Effector CD4-positive, alpha-beta T cell (primary cell): Measurements from ENCODE around the gene CAMK4.
"Not testable (repeated sequence)": the region's sequence is repeated elsewhere in the genome, so short reads cannot be mapped to it uniquely, and the experiment has no call there.

ENCODE experiments used
- DNase-seq: peaks from one replicate; pipeline ENCODE4 v3.0.0-alpha.2; 2020

Gene CAMK4

DNA sequence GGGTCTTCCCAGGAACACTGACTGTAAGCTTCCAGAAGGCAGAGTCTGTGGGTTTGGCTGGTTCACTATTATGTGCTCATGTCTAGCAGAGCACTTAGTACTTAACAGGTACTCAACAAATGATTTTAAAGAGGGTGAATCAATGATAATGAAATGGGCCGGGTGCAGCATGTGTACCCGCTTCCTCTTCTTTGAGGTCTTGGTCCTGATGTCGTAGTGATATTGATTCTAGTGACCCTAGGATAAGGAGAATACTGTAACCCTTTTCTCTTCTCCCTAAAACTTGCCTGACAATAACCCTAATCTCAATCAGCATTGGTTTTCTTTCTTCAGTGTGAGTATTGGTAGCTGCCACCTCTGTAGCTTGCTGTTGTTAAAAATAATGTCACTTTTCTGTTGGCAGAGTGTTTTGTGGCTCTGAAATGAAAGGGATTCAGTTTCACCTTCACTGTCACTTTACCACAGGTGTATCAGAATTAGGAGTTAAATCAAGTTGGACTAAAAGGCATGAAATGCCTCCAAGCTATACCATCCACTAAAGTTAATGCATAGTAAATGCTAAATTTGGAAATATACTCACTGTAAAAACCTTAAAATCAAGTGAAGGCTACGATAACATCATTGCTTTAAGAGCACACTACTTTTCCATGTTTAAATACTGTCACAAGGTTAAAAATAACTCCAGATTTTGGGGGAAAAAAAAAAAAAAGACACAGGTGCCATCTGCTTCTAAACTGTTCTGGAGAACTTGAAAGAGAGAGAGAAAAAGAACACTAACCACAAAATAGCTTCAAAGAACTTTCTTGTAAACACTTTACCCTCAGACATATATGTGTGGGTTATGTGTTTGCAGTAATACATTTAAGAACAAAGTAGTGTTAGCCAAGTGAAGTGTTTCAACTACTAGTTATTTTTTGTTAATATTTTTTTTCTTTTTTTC lies 6.0 kb downstream of the CAMK4 start:
- DNase-seq: no peak

DNA sequence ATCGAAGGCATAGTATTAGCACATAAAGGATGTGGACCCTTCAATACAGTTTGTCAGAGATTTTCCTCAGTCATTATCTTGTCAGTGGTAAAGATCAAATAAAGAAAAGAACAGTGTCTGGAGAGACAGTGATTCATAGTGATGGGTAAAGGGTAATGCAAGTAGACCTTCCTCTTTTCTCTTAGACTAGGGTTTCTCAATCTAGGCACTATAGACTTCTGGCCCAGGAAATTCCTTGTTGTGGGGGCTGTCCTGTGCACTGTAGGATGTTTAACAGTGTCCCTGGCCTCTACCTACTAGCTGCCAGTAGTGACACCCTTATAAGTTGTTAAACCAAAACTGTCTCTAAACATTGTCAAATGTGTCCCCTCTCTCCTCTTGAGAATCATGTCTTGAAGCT lies 6.9 kb downstream of the CAMK4 start:
- DNase-seq: no peak

DNA sequence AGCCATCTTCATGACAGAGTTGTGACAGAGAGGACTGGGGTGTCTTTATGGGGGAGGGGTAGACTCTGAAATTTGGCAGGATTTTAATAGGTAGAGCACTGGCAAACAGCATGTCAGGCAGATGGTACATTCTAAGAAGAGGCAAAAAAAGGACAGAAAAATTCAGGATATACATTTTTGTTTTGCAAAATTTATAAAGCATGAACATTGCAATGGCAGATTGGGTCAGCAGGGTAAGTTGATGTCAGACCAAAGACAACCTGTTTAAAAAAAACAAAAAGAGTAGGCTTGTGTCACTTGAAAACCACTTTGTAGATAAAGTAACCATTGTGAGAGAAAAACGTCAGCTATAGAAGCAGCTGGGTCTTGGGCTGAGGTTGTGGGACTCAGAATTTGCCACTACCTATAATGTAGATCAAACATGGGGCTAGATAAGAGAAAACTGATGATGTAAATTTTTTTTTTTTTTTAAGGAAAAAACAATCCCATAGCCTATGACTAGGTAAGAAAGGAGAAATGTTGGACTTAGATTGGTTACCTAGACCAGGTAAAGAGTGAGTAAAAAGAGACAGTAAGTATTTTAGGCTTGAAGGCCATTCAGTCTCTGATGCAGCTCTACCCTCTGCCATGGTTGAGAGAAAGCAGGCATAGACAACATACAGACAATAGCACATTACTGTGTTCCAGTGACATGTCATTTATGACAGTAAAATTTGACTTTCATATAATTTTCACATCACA lies 8.3 kb downstream of the CAMK4 start:
- no peak for DNase-seq

DNA sequence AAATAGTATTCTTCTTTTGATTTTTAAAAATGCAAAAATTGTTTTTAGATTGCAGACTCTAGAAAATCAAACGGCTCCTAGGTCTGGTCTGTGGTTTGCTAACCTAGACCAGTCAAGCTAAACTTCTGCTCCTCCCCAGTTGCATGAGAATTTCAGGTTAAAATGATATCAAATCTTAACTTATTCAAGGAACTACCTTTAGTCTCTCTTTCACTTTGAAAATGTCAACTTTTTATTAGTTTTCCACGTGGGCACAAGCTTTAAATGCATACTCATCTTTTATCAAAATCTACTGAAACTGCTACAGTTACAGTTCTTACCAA lies 8.8 kb downstream of the CAMK4 start:
- DNase-seq: no peak

DNA sequence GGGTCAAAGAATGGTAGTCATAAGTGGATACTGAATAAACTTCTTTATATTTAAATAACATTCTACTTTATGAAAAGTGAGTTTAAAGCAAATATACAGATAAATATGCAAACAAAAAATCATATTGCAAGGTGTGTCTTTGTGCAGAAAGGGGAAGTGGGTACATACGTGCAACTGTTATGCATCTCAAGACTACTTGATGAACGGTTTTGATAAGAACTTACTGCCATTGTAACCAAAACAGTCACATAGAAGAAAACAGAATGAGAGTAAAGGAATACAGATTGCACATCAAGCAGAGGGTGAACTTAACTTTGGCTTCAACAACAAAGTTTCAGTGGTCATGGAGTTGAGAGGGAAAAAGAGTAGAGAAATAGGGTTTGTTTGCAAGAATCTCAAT lies 9.9 kb downstream of the CAMK4 start:
- DNase-seq: no peak

DNA sequence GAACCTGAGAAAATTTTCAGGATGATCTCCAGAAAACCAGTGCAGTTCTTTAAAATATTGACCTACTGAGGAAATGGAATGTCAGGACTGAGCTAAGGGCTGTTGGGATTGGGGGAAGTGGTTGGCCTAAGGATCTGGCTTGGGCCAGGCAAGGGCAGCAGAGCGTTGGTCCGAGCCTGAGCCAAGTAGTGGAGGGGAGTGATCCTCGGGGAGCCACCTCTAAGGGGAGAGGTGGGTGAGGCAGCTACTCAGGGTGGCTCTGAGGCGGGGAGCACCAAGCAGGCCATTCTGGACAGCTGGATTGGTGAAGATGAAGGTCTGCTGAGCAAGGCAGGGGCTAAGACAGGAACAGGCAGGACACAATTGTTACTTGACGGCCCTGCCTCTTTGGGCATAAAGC lies 11.5 kb downstream of the CAMK4 start:
- DNase-seq: no peak

DNA sequence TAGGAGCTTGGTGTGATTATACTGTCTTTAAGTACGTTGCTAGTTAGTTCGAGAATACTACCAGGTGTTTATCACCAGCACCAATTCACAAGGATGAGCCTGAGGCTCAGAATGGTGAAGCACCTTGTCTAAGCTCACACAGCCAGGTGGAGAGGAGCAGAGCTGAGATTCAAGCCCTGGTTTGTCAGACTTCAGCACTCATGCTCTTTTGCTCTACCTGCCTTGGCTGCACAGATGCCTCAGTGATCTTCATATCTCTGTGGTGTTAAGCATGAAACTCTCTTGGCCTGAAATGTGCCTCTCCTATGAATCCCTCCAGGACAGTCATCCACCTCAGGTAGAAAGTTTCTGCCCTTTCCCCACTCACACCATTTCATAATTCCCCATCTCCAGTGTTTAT lies 12.2 kb downstream of the CAMK4 start:
- no peak for DNase-seq

DNA sequence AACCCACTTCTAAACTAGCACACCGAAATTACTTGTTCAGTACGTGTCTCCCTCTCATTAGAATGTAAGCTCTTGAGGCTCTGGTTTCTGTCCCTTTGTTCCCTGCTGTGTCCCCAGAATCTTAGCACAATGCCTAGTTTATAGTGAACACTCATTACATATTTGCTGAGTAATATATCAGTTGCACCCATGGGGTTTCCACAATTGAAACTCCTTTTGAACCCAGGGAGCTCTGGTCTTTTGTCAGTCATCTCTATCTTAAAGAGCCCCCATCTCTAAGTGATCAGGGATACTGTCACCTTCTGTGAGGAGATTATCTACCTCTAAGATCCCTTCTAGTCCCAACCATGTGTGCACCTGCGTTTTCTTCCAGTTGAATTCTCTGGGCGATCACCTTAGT lies 12.8 kb downstream of the CAMK4 start:
- no peak for DNase-seq

DNA sequence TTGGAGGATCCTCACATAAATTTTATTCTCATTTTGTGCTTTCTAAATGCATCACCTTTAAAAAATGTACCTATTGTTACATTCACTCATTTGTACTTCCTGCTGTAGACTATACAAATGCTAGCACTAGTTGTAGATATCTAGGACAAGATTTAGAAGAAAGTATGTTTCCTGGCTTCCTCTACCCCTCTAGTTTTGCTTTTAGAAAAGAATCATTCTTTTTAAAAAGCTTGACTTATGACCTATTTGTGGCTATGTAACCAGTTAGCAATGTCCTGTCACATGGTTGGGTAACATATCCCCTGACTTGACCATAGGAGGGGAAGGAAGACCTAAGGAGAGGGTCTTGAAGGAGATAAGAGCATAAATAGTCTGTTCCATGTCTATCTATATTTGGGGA lies 13.3 kb downstream of the CAMK4 start:
- no peak for DNase-seq

DNA sequence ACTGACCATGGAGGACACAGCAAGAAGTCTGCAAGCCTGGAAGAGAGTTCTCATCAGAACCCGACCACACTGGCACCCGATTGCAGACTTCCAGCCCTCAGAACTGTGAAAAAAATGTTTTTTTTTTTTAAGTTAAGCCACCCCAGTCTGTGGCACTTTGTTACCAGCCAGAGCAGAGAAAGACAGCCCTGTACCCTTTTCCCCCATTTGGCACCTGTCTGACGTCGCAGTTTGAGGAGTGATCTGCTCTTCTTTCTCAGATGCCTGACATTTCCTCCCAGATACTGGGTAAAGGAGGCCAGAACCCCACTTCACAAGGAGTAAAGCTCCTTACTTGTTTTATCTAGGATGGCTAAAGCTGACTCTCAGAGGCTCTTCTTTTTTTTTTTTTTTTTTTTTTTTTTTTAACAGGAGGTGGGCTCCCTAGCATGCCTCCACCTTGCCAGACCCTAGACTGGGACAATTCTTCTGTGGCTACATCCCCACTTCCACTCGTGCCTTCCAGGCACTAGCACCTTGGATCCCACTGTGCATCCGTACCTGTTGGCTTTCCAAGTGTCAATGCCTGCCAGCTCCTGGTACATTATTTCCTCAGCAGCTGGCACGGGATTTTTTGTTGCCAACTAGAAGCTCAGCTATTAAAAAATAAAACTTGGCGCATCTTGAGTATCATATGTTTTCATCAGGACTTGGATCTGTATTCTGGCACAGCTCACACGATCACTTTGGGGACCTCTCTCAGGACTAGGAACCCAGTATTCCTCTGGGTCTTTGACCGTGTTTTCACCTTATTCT lies 14.4 kb downstream of the CAMK4 start:
- DNase-seq: no peak

DNA sequence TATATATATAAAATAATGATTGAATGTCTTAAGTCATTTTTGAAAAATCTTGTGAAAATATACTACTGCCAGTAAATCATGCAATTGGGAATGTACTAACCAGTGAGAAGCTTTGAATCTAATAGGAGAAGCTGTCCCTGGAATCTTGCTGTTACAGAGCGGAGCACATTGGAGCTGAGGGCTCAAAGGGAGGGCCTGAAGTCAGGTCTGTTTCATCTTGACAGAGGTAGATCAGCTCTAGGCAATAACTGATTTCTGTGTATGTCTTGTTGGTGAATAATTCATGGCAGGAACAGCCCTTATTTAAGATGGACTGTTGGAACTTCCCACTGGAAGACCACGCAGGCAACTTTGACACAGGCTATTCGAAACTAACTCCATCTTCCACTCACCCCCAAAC lies 17.5 kb downstream of the CAMK4 start:
- no peak for DNase-seq

DNA sequence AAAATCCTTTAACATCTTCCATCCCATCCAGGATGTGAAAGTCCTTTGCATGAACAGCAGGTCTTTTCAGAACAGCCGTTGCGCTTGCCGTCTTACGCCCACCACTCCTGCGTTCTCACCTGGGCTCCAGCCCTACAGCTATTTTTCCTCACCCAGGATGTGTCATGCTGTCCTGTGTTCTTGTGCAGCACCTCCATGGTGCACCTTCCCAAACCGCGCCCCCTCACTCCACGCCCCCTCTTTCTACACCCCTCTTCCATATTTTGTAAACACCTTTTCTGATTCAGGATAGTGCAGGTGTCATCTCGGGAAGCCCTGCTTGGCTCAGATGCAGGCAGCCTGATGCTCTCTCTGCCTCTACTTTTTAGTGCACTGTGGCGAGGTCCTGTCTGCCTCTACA lies 18.4 kb downstream of the CAMK4 start:
- DNase-seq: no peak

DNA sequence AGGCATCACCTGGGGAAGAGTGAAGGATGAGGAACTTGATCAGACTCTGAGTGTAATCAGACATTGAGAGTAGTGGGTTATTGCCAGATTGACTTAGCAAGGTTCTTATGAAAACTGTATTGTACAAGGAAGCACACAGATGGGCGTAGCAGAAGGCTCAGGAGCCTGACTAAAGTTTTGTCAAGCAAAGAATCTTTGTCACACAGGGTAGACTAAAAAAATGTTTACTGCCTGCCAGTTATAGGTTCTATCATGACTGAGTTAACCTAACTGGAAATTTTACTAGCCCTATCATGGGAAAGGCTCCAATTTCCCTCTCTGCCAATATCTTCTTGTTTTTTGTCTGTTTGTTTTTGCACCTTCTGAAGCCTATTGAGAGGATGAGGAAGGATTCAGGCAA lies 19.1 kb downstream of the CAMK4 start:
- no peak for DNase-seq

DNA sequence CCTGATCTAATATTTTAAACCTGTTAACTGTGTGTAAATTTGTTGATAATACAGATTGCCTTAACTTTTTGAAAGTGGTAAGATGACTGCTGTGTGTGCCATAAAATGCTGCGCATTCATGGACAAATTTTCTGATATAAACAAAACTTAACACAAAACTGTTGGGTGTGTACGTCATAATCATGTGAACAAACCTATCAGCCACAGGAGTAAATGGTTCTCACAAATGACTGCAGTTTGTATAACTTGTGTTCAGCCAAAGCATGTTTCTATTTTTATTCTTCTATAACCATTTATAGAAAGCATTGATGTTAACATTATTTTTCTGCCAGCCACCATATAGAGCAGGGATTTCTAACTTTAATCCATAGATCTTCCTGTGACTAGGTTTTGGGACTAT lies 21.5 kb downstream of the CAMK4 start:
- no peak for DNase-seq

DNA sequence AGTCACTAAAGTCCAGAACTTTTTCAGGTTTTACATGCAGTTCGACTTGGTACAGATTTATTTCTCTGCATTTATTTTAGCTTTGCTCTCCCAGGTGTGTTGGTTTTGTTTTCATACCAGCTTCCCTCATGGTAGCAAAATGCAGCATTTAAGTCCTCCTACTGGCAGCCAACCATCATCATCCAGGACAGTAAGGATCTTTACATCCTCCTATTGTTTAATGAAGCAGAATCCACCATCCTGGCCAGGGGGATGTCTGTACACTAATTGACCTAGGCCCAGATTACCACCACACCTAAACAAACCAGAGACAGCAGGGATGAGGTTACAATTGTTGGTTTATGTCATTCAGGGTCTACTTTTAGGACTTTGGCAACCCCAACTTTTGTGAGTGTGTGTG lies 22.3 kb downstream of the CAMK4 start:
- no peak for DNase-seq

DNA sequence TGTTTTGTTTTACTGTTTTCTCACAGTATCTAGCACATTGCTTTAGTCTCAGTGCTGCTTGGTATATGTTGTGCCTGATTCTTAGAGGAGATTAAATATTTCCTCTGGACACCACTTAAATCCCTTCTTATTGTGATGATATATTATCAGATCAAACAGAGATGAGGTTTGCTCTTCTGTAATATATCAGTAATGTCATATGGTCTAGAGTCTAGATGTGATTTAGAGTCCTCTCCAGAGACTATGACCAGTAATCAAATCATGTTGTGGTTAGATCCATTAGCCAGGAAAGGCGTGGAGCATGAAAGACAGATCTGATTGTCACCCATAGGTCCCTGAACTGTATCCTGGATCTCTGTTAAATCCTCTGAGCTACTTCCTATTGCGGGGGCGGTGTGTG lies 24.4 kb downstream of the CAMK4 start:
- no peak for DNase-seq

DNA sequence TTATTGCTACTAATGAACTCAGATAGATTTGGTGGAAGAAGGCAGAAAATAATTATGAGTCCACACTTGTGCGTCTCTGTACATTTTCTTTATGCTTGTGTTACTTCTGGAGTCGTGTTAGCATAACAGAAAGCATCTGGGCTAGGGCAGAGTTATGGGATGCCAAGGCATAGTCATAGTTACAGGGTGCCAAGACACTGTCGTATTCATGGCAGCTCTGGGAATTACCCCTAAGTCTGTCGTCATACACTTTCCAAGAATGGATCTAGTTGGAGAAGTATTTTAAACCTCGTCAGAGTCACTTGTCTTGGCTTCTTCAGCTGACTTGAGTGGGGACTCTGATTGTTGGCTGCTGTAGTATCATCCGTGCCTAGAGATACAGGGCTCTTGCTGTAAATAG lies 27.7 kb downstream of the CAMK4 start:
- DNase-seq: no peak

DNA sequence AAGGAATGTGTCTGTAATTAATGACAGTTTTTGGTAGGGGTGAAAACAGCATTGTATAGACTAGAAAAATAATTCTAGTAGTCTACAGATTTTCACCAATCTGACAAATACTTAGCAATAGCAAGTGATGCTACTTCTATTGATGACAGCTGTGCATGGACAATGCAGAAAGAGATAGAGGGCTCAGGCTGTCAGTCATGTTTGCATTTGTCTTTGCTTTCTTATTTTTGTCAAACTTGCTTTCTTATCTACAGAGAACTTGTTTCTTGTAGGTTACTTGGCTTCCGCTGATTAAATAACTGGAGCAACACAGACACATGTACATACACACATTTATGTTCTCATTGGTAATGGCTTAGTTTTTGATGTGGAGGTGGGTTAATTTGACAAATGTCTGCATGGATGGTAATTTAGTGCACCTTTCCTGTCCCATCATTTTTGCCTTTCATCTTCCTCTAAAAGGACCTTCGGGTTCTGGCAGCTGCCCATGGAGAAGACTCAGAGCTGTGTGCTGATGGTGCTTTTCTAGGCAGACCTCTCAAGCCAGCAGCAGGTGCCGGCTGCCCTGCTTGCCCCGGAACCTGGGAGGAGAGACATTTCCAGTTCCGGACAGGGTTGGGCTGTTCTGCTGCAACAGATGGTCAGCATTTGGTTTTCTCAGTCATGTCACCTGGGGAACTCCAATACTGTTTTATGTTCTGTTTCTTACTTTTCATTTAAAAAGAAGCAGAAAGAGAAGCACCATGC lies 28.8 kb downstream of the CAMK4 start:
- no peak for DNase-seq

DNA sequence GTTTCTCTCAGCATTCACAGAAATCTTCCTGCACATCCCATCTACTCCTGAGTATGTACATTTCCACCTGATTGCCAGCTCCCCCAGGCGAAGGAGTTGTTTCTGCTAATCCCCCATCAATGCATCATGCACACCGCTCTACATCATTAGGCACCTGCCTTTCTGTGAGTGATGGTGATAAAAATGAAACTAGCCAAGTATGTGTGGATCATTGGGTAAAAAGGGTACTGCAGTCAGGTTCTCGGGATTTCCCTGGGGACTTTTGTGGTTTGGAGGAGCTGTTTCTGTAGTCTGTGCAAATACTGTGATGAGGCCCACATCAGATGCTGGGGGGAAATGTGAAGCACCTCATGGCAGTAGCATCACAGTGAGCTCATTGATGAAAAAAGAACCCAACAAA lies 30.4 kb downstream of the CAMK4 start:
- DNase-seq: peak; percentile 62

DNA sequence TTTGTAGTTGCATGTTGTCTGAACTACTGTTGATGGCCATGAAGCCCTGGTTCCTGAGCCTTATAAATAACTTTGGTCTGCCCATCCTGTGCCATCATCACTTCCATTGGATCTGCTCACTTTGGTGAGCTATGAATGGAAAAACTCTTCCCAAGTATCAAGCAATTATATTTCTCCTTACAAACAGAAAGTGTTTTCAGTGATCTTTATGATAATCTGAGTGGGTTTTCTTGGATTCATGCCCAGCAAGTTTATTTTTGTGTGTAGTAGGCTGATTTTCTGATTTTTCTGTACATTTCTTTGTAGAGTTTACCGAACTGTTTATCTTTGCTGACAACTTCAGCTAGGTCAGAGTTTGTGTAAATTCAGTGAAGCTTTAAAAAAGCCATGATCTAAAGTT lies 31.0 kb downstream of the CAMK4 start:
- DNase-seq: no peak

DNA sequence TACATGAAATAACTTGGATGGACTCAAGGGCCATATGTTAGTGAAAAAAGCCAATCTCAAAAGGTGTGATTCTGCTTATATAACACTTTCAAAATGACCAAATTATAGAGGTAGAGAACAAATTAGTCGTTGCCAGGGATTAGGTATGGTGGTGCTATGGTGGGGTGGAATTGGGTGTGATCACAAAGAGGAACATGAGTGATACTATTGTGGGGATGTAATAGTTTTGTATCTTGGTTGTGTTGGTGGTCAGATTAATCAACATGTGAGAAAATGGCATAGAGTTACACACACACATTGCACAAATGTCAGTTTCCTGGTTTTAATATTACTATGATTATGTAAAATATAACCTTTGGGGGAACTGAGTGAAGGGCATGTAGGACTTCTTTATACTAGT lies 31.9 kb downstream of the CAMK4 start:
- no peak for DNase-seq

DNA sequence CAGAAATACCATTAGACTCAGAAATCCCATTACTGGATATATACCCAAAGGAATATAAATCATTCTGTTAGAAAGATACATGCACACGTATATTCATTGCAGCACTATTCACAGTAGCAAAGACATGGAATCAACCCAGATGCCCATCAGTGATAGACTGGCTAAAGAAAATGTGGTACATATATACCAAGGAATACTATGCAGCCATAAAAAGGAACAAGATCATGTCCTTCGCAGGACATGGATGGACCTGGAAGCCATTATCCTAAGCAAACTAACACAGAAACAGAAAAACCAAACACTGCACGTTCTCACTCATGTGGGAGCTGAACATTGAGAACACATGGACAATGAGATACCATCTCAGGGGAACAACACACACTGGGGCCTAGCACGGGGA lies 33.4 kb downstream of the CAMK4 start:
- not testable (repeated sequence) for DNase-seq

DNA sequence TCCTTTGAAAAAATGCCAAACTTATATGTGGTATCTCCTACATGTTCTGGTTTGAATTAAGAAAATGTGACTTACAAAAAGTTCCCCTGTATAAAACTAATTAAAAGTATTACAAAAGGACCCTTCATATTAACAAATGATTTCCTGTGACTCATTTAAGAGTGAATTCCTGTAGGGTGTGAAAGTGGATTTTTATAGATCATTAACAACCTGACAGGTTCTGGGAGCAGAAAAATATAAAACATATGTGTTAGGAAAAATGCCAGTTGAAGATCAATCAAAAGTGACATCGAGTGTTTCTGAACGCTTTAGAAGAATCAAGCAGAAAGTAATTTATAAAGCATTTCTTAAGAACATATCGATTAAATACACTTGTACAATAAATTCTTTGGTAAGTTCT lies 35.5 kb downstream of the CAMK4 start:
- no peak for DNase-seq
